Stimulated activated CD8-positive, alpha-beta memory T cell treated with anti-CD3 and anti-CD28 coated beads, Interleukin-15, amount 100 ng/mL, for 24 hours (primary cell): ENCODE data around the gene DMRTB1.

Experiments
- DNase-seq: peaks from one replicate; pipeline ENCODE4 v3.0.0-alpha.2; 2020; ENCODE audit warnings: low read depth

The DMRTB1 gene

GRCh38 chr1:53435151-53435550 lies 24.0 kb upstream of the DMRTB1 start:
- DNase-seq = no peak

GRCh38 chr1:53438427-53439336 lies 20.5 kb upstream of the DMRTB1 start:
- no peak for DNase-seq

GRCh38 chr1:53439337-53440207 lies 19.6 kb upstream of the DMRTB1 start:
- DNase-seq = no peak

GRCh38 chr1:53440633-53441032 lies 18.6 kb upstream of the DMRTB1 start:
- DNase-seq = no peak

- DNase-seq = no peak
Observed at GRCh38 chr1:53442299-53442698, 16.9 kb upstream of the DMRTB1 start.

GRCh38 chr1:53446051-53446450 lies 13.1 kb upstream of the DMRTB1 start:
- no peak for DNase-seq

- no peak for DNase-seq
Observed at GRCh38 chr1:53447413-53447812, 11.8 kb upstream of the DMRTB1 start.

- no peak for DNase-seq
Observed at GRCh38 chr1:53448241-53448841, 10.9 kb upstream of the DMRTB1 start.

GRCh38 chr1:53449021-53449420 lies 10.2 kb upstream of the DMRTB1 start:
- no peak for DNase-seq

- no peak for DNase-seq
Observed at GRCh38 chr1:53449693-53450092, 9.5 kb upstream of the DMRTB1 start.

GRCh38 chr1:53450225-53450624 lies 9.0 kb upstream of the DMRTB1 start:
- DNase-seq = no peak

GRCh38 chr1:53454019-53454418 lies 5.2 kb upstream of the DMRTB1 start:
- DNase-seq = no peak

GRCh38 chr1:53455364-53455991 lies 3.7 kb upstream of the DMRTB1 start:
- DNase-seq = no peak

GRCh38 chr1:53458634-53459033 lies 565 bp upstream of the DMRTB1 start:
- no peak for DNase-seq

GRCh38 chr1:53460211-53460634 lies 1.0 kb downstream of the DMRTB1 start:
- DNase-seq = no peak

GRCh38 chr1:53460666-53461322 lies 1.6 kb downstream of the DMRTB1 start:
- no peak for DNase-seq

GRCh38 chr1:53461323-53462044 lies 2.3 kb downstream of the DMRTB1 start:
- no peak for DNase-seq

GRCh38 chr1:53462193-53462592 lies 3.0 kb downstream of the DMRTB1 start:
- DNase-seq = no peak

- no peak for DNase-seq
Observed at GRCh38 chr1:53462769-53463501, 3.7 kb downstream of the DMRTB1 start.
